ENCODE measurements around the gene MCEE. TPM values are rescaled to one million over a fixed set of nuclear protein-coding genes. Genes with fewer than 3 reads are reported as not detected.

MCEE gene
- total and polyA plus RNA-seq, 2 experiments from 2014 or later: 32.8 to 51.1 TPM

DNA sequence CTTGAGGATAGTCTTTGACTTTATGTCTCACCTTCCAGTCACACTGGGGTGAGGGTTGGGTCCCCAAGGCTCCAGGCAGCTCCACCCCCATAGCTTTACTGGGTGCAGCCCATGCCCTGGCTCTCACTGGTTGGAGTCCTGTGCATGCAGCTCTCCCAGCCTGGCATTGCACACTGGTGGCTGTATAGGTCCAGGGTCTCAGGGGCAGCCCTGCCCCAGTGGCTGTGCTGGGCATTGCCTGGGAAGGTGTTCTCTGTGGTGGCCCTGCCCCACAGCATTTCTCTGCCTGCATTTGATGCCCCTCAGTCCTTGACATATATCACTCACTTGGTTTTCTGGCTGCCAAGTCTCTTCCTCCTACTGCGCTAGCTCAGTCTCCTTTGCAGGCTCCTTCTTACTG lies 21.6 kb upstream of the MCEE start:
- H3K27ac ChIP-seq: no peak overlapping the region
- H3K4me1 ChIP-seq (ENCODE audit: low read depth): no peaks in the 10 kb centered on the region
- DNase-seq (ENCODE audit: low read depth in 1 of 2, low spot score in 1 of 2): no peak
- no peaks in the 10 kb centered on the region for H3K9me3 ChIP-seq (ENCODE audit: low read depth)
- peaks cover 33% of the 10 kb centered on the region for H3K36me3 ChIP-seq
- no peak overlapping the region for H3K4me3 ChIP-seq
- no peak for TF ChIP-seq CTCF (IDR thresholded peaks at IDR 0.05; ENCODE audit: low read depth, low read length)
- no peaks in the 10 kb centered on the region for H3K27me3 ChIP-seq

DNA sequence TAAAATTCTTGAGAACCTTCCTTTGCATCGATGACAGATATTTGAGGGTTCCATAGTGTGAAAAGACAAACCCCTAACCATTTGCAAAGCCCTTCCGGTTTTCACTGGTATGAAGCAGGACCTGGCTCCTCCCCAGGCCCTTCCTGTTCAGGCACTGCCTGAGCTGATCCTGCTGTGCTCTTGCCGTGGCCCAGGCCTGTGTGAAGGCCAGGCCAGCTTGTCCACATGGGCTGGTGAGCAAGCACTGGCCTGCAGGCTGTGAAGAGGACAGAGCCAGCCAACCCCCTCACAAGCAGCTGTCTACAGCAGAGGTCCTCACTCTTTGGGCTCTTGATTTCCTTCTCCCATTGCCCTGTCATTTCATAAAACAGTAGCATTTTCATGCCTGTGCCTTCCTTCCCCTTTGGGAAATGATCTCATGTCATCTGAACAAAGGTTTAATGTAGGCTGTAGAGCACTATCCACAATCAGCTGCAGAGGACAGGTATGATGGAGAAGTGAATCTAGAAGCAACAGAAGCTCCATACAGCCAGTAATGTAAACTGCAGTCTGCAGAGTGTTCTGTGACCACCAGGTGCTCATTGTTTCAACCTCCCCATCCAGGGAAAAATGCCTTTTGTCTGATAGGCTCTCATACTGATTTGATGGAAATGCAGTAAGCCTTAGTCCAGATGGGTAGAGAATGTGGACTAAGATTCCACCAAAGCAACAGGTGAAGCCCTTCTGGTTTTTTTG lies 20.2 kb upstream of the MCEE start:
- TF ChIP-seq CTCF (IDR thresholded peaks at IDR 0.05; ENCODE audit: low read depth, low read length): no peak
- peak in 1 of 2 donors; percentile 10 for DNase-seq (ENCODE audit: low read depth in 1 of 2, low spot score in 1 of 2)
- no peaks in the 10 kb centered on the region for H3K27me3 ChIP-seq
- no peaks in the 10 kb centered on the region for H3K9me3 ChIP-seq (ENCODE audit: low read depth)
- H3K4me1 ChIP-seq (ENCODE audit: low read depth): no peaks in the 10 kb centered on the region
- H3K27ac ChIP-seq: no peak overlapping the region
- peaks cover 44% of the 10 kb centered on the region for H3K36me3 ChIP-seq
- no peak overlapping the region for H3K4me3 ChIP-seq

- TF ChIP-seq CTCF (IDR thresholded peaks at IDR 0.05; ENCODE audit: low read depth, low read length): no peak
- no peaks in the 10 kb centered on the region for H3K4me1 ChIP-seq (ENCODE audit: low read depth)
- H3K36me3 ChIP-seq: peaks cover 55% of the 10 kb centered on the region
- H3K4me3 ChIP-seq: no peak overlapping the region
- DNase-seq (ENCODE audit: low read depth in 1 of 2, low spot score in 1 of 2): no peak
- H3K27me3 ChIP-seq: no peaks in the 10 kb centered on the region
- H3K9me3 ChIP-seq (ENCODE audit: low read depth): no peaks in the 10 kb centered on the region
- no peak overlapping the region for H3K27ac ChIP-seq
Measured at GRCh38 chr2:71148506-71149063, 18.6 kb upstream of the MCEE start.

GRCh38 chr2:71143782-71144181 lies 13.8 kb upstream of the MCEE start:
- Histone ChIP-seq H3K4me1 (ENCODE audit: low read depth) (no peaks in the 10 kb centered on the region), H3K9me3 (ENCODE audit: low read depth) (no peaks in the 10 kb centered on the region), H3K36me3 (peaks cover 78% of the 10 kb centered on the region), H3K27ac (no peak overlapping the region), H3K4me3 (no peak overlapping the region), H3K27me3 (no peaks in the 10 kb centered on the region)
- DNase-seq (ENCODE audit: low read depth in 1 of 2, low spot score in 1 of 2): no peak
- no peak for TF ChIP-seq CTCF (IDR thresholded peaks at IDR 0.05; ENCODE audit: low read depth, low read length)

GRCh38 chr2:71136174-71136573 lies 6.1 kb upstream of the MCEE start:
- DNase-seq (ENCODE audit: low read depth in 1 of 2, low spot score in 1 of 2): no peak
- Histone ChIP-seq H3K27me3 (no peaks in the 10 kb centered on the region), H3K27ac (no peak overlapping the region), H3K4me3 (no peak overlapping the region), H3K9me3 (ENCODE audit: low read depth) (no peaks in the 10 kb centered on the region), H3K36me3 (peaks cover 71% of the 10 kb centered on the region), H3K4me1 (ENCODE audit: low read depth) (no peaks in the 10 kb centered on the region)
- TF ChIP-seq CTCF (IDR thresholded peaks at IDR 0.05; ENCODE audit: low read depth, low read length): no peak
